Measurements from ENCODE around the gene STPG2. TPM values are rescaled to one million over a fixed set of nuclear protein-coding genes. Genes with fewer than 3 reads are reported as not detected.

STPG2 gene
- total and polyA plus RNA-seq, 2 of the 4 experiments (the other 2 are of a cell fraction), result not detected

GRCh38 chr4:98101988-98102387, 41.3 kb downstream of the STPG2 start:
- ChIA-PET POLR2A (ENCODE audit: unreplicated experiment) (no interaction called here), CTCF (no interaction called here)
- Histone ChIP-seq H3K9me3 (ENCODE audit: control insufficient read depth, insufficient read depth, low read length) (no peaks in the 10 kb centered on the region), H3K4me3 (ENCODE audit: insufficient read depth, low read depth, low read length) (no peak overlapping the region), H3K9ac (ENCODE audit: low read depth, low read length) (no peak overlapping the region), H4K8ac (ENCODE audit: low read depth in 2 of 2, low read length in 2 of 2) (no peak overlapping the region), H2BK120ac (ENCODE audit: low read depth, low read length) (no peak overlapping the region), H2BK5ac (ENCODE audit: low read depth, low read length, poor library complexity, severe bottlenecking) (no peak overlapping the region), H3K27me3 (ENCODE audit: control insufficient read depth, insufficient read depth, low read length) (no peaks in the 10 kb centered on the region), H3K36me3 (ENCODE audit: control insufficient read depth, insufficient read depth, low read length) (no peaks in the 10 kb centered on the region), H3K14ac (replicated peaks; ENCODE audit: low read depth, low read length) (no peak overlapping the region), H3K18ac (ENCODE audit: low read depth, low read length) (no peak overlapping the region), H3K4me1 (ENCODE audit: control insufficient read depth, insufficient read depth, low read length) (no peaks in the 10 kb centered on the region), H4K91ac (ENCODE audit: insufficient read depth, low read depth, low read length) (no peak overlapping the region), H3K56ac (ENCODE audit: extremely low read depth, insufficient read depth, low read length) (no peak overlapping the region), H2BK15ac (ENCODE audit: low read depth, low read length) (no peak overlapping the region), H3K23ac (ENCODE audit: low read depth, low read length) (no peak overlapping the region), H2AFZ (replicated peaks; ENCODE audit: low read length, poor library complexity) (no peak overlapping the region), H3K9me1 (ENCODE audit: insufficient read depth, low read length) (no peaks in the 10 kb centered on the region), H3K27ac (ENCODE audit: insufficient read depth, low read length) (no peak overlapping the region), H2AK9ac (replicated peaks; ENCODE audit: low read depth, low read length, poor library complexity) (no peak overlapping the region), H3K79me1 (ENCODE audit: low read depth in 1 of 2, low read length in 2 of 2) (no peaks in the 10 kb centered on the region), H3K4me2 (ENCODE audit: low read depth, low read length) (no peak overlapping the region), H3K4ac (ENCODE audit: low read depth, low read length) (no peak overlapping the region), H2BK20ac (ENCODE audit: low read depth, low read length) (no peak overlapping the region), H4K20me1 (ENCODE audit: insufficient read depth, low read length) (no peaks in the 10 kb centered on the region), H4K5ac (ENCODE audit: low read depth, low read length) (no peak overlapping the region), H2AK5ac (ENCODE audit: low read depth, low read length) (no peak overlapping the region)
- DNase-seq (no peak), ATAC-seq (ENCODE audit: low read depth) (no peak)
- no CpG with 5 or more reads among the region's 1 CpG for WGBS, 2 experiments (ENCODE audit: extremely low coverage in 2 of 2, insufficient read length in 1 of 2)
- in situ Hi-C loops (cut with MboI; ENCODE audit: low sequenced_read_pairs), result no loop called here
- dilution Hi-C loops (cut with HindIII; ENCODE audit: low sequenced_read_pairs, unreplicated experiment), result no loop called here
- intact Hi-C loops (cut with micrococcal nuclease), result no loop called here
- TF ChIP-seq MAZ (IDR thresholded peaks at IDR 0.05; ENCODE audit: borderline replicate concordance, low read depth, low read length) (no peak), MAFK (IDR thresholded peaks at IDR 0.05; ENCODE audit: low read depth, low read length) (no peak), POLR2A (IDR thresholded peaks at IDR 0.05; ENCODE audit: low read depth, low read length) (no peak), SMC3 (IDR thresholded peaks at IDR 0.05; ENCODE audit: low read depth, low read length) (no peak), CTCF (conservative IDR thresholded peaks at IDR 0.05; ENCODE audit: low read depth, low read length) (no peak)
- TF ChIP-seq, protein P1, sequence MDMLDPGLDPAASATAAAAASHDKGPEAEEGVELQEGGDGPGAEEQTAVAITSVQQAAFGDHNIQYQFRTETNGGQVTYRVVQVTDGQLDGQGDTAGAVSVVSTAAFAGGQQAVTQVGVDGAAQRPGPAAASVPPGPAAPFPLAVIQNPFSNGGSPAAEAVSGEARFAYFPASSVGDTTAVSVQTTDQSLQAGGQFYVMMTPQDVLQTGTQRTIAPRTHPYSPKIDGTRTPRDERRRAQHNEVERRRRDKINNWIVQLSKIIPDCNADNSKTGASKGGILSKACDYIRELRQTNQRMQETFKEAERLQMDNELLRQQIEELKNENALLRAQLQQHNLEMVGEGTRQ (IDR thresholded peaks at IDR 0.05; ENCODE audit: low read depth, low read length), result no peak
- BruUV-seq (replicated peaks), result no TSS peak
